HepG2 (cell line): ENCODE data around the gene ARHGAP12. TPM values are rescaled to one million over a fixed set of nuclear protein-coding genes. Genes with fewer than 3 reads are reported as not detected.

Experiments used
- ATAC-seq: fragments of 200-7000 bp; cut with Tn5 transposase; 3 replicates; pipeline ENCODE4 v1.9.1; 2020; ENCODE audit warnings: mild to moderate bottlenecking, moderate library complexity
- BruUV-seq: library from RNA; stranded (reverse); fragments of 400-500 nt; replicated peaks from 2 replicates; lab custom pipeline; 2021; lab: Mats Ljungman, UMichigan
- CTCF ChIA-PET: fragments of 300-600 bp; formaldehyde crosslinking; extraction: SDS; loops from one replicate; lab custom pipeline; 2021; ENCODE audit warnings: low total read pairs, inconsistent platforms, low intra/inter-chr PET ratio; lab: Yijun Ruan, JAX
- POLR2A ChIA-PET: fragments of 350-600 bp; sonication (Branson Sonifier 250); formaldehyde crosslinking; loops from one replicate; lab custom pipeline; 2020; ENCODE audit warnings: antibody characterized with exemption, inconsistent platforms; lab: Yijun Ruan, JAX
- DNase-seq: peaks from one replicate; pipeline ENCODE4 v3.0.0-alpha.2; 2015; ENCODE audit warnings: low spot score
- FAIRE-seq: peaks from 3 replicates; lab custom pipeline; 2011; peaks lifted over from hg19 to GRCh38; lab: Jason Lieb, UNC
- H2AFZ ChIP-seq: one replicate; pipeline ENCODE4 v1.6.1; 2011; ENCODE audit warnings: low read length, inconsistent platforms
- H3K27ac ChIP-seq: fragments of 300-600 bp; 3 replicates; pipeline ENCODE4 v1.8.0; 2011; ENCODE audit warnings: mixed run types, mild to moderate bottlenecking, mixed read lengths, low read length, inconsistent platforms; ENCODE audit not compliant: insufficient read depth; ENCODE audit errors: extremely low read length
- H3K27me3 ChIP-seq, 2 experiments: fragments of 200-600 bp in 1 of 2; 2 replicates in 1 of 2; 3 replicates in 1 of 2; pipeline versions ENCODE4 v1.6.0 to v1.8.0; 2011; ENCODE audit warnings: low read length in 2 of 2, mild to moderate bottlenecking in 2 of 2, moderate library complexity in 2 of 2, inconsistent platforms in 1 of 2; ENCODE audit not compliant: insufficient read depth in 2 of 2, control insufficient read depth in 1 of 2
- H3K36me3 ChIP-seq, 2 experiments: fragments of 200-600 bp in 1 of 2; replicated peaks in 1 of 2; 2 replicates in 1 of 2; 3 replicates in 1 of 2; pipeline versions ENCODE4 v1.5.1 to v1.8.0; 2011; ENCODE audit warnings: low read length in 2 of 2, inconsistent platforms in 1 of 2; ENCODE audit not compliant: insufficient read depth in 2 of 2, control insufficient read depth in 1 of 2
- H3K4me1 ChIP-seq: 2 replicates; pipeline ENCODE4 v1.5.1; 2012; ENCODE audit warnings: low read length, inconsistent platforms; ENCODE audit not compliant: insufficient read depth
- H3K4me2 ChIP-seq: 2 replicates; pipeline ENCODE4 v1.6.0; 2011; ENCODE audit warnings: low read depth, low read length, inconsistent platforms
- H3K4me3 ChIP-seq, 3 experiments: fragments of 200-600 bp in 1 of 3; sonication (generic), shearing (Covaris generic) in 1 of 3; replicated peaks in 1 of 3; 2 replicates each; pipeline ENCODE4 v1.5.1; 2011 to 2016; ENCODE audit warnings: low read length in 3 of 3, inconsistent platforms in 2 of 3, low read depth in 2 of 3, mild to moderate bottlenecking in 2 of 3, control low read depth in 1 of 3, mixed read lengths in 1 of 3; ENCODE audit not compliant: insufficient read depth in 1 of 3
- H3K79me2 ChIP-seq: one replicate; pipeline ENCODE4 v1.6.1; 2011; ENCODE audit warnings: low read length, inconsistent platforms; ENCODE audit not compliant: insufficient read depth
- H3K9ac ChIP-seq: 2 replicates; pipeline ENCODE4 v1.6.0; 2011; ENCODE audit warnings: mild to moderate bottlenecking, low read depth, low read length, inconsistent platforms; ENCODE audit not compliant: insufficient read depth
- H3K9me3 ChIP-seq: 2 replicates; pipeline ENCODE4 v1.5.1; 2012; ENCODE audit warnings: mild to moderate bottlenecking, low read length
- H4K20me1 ChIP-seq: 2 replicates; pipeline ENCODE4 v1.6.0; 2011; ENCODE audit warnings: inconsistent platforms, mild to moderate bottlenecking, low read length, moderate library complexity; ENCODE audit not compliant: insufficient read depth
- GATAD1 ChIP-seq: IDR thresholded peaks from 2 replicates; pipeline ENCODE4 v1.6.1; 2016; ENCODE audit warnings: missing genetic modification reagents, missing compliant biosample characterization
- MED8 ChIP-seq: sonication (generic); formaldehyde crosslinking; IDR thresholded peaks from 2 replicates; pipeline ENCODE4 v1.8.1; 2023; ENCODE audit warnings: mild to moderate bottlenecking, missing genetic modification reagents; ENCODE audit not compliant: insufficient replicate concordance
- PAWR ChIP-seq: sonication (generic); formaldehyde crosslinking; IDR thresholded peaks from 2 replicates; pipeline ENCODE4 v1.4.0; 2020; ENCODE audit warnings: missing genetic modification reagents, mild to moderate bottlenecking, borderline replicate concordance
- PHF8 ChIP-seq: sonication (generic); formaldehyde crosslinking; IDR thresholded peaks from 2 replicates; pipeline ENCODE4 v1.5.0; 2020; ENCODE audit warnings: missing genetic modification reagents
- RARG ChIP-seq: sonication (generic); formaldehyde crosslinking; IDR thresholded peaks from 2 replicates; pipeline ENCODE4 v1.4.0; 2020; ENCODE audit warnings: low read depth, mild to moderate bottlenecking, missing genetic modification reagents
- SNAPC2 ChIP-seq: sonication (generic); formaldehyde crosslinking; IDR thresholded peaks from 2 replicates; pipeline ENCODE4 v1.8.1; 2022; ENCODE audit warnings: mild to moderate bottlenecking, missing genetic modification reagents
- ZBTB21 ChIP-seq: sonication (generic); formaldehyde crosslinking; IDR thresholded peaks from 2 replicates; pipeline ENCODE4 v1.4.0; 2020; ENCODE audit warnings: missing genetic modification reagents
- ZFP36L1 ChIP-seq: sonication (generic); formaldehyde crosslinking; IDR thresholded peaks from 2 replicates; pipeline ENCODE4 v1.8.0; 2022; ENCODE audit warnings: mild to moderate bottlenecking, missing genetic modification reagents, moderate library complexity
- ZHX1 ChIP-seq: sonication (generic); formaldehyde crosslinking; IDR thresholded peaks from 2 replicates; pipeline ENCODE4 v1.8.1; 2022; ENCODE audit warnings: low read depth, mild to moderate bottlenecking, missing genetic modification reagents
- ZNF121 ChIP-seq: sonication (generic); formaldehyde crosslinking; IDR thresholded peaks from 2 replicates; pipeline ENCODE4 v1.5.0; 2020; ENCODE audit warnings: mild to moderate bottlenecking, missing genetic modification reagents
- ZNF136 ChIP-seq: sonication (generic); formaldehyde crosslinking; IDR thresholded peaks from 2 replicates; pipeline ENCODE4 v1.8.1; 2022; ENCODE audit warnings: low read depth, mild to moderate bottlenecking, moderate library complexity, missing genetic modification reagents
- ZNF232 ChIP-seq: sonication (generic); formaldehyde crosslinking; IDR thresholded peaks from 2 replicates; pipeline ENCODE4 v1.4.0; 2020; ENCODE audit warnings: missing genetic modification reagents, borderline replicate concordance
- WGBS: methylation state at CpG from one replicate; pipeline ENCODE4 v1.1.6; 2017; ENCODE audit warnings: low lambda C conversion rate; 5-methylcytosine and 5-hydroxymethylcytosine counted together
- in situ Hi-C: cut with HindIII; loops from 2 replicates; pipeline ENCODE4 v1.10.0; 2017; ENCODE audit warnings: low pct_unique_long_range_greater_than_20kb; ENCODE audit not compliant: extremely low pct_ligation_motif_present
- intact Hi-C: fragments of 100-400 bp; cut with micrococcal nuclease; formaldehyde crosslinking; loops from one replicate; pipeline ENCODE4 v1.10.0; 2022; ENCODE audit not compliant: unreplicated experiment
- polyA plus RNA-seq, 8 experiments: library from polyadenylated mRNA; depleted of rRNA in 3 of 8; stranded (reverse) in 7 of 8; unstranded in 1 of 8; fragments of >200 nt; fragmentation: Illumina TruSeq in 4 of 8; extraction: Trizol in 4 of 8; gene quantifications; 2 replicates each; pipeline versions ENCODE4 v1.2.1 to v1.2.3, GENCODE V29; 2011 to 2016; ENCODE audit warnings: low read depth in 4 of 8, missing spikeins in 1 of 8, mixed read lengths in 1 of 8; ENCODE audit not compliant: insufficient read depth in 1 of 8
- total RNA-seq, 5 experiments: library from RNA; depleted of rRNA; stranded (reverse); fragments of >200 nt; fragmentation: Illumina TruSeq; extraction: Trizol; gene quantifications; 2 replicates each; pipeline ENCODE4 v1.2.3, GENCODE V29; 2016; ENCODE audit warnings: low read depth in 1 of 5
- TF ChIP-seq, protein P1 (sequence below), 2 experiments: fragments of 450-650 bp in 1 of 2; sonication (generic) in 1 of 2; formaldehyde crosslinking; IDR thresholded peaks; 2 replicates each; pipeline versions ENCODE4 v1.5.0 to v1.8.0; 2020 to 2022; ENCODE audit warnings: mild to moderate bottlenecking in 1 of 2, missing genetic modification reagents in 1 of 2
- TF ChIP-seq, protein P2 (sequence below): sonication (generic); formaldehyde crosslinking; IDR thresholded peaks from 2 replicates; pipeline ENCODE4 v1.4.0; 2020; ENCODE audit warnings: missing genetic modification reagents, borderline replicate concordance
- TF ChIP-seq, protein P3 (sequence below): sonication (generic); formaldehyde crosslinking; IDR thresholded peaks from 2 replicates; pipeline ENCODE4 v1.8.1; 2022; ENCODE audit warnings: mild to moderate bottlenecking, missing genetic modification reagents

The ARHGAP12 gene
- total and polyA plus RNA-seq, 2 of the 13 experiments (the other 11 are each of a cell fraction or from before 2014, with no cell fraction given): 25.0 to 54.6 TPM

GRCh38 chr10:31920538-31920937 is 8.1 kb downstream of the ARHGAP12 start:
- Histone ChIP-seq H3K79me2 (peaks cover 100% of the 10 kb centered on the region), H3K9me3 (no peaks in the 10 kb centered on the region), H3K27ac (no peak overlapping the region), H2AFZ (no peak overlapping the region), H4K20me1 (peaks cover 38% of the 10 kb centered on the region), H3K4me2 (no peak overlapping the region), H3K9ac (no peak overlapping the region), H3K36me3 (no peaks in the 10 kb centered on the region), H3K27me3 (no peaks in the 10 kb centered on the region), H3K4me3 (no peak overlapping the region), H3K4me1 (peaks cover 74% of the 10 kb centered on the region)
- DNase-seq (no peak), ATAC-seq (no peak), FAIRE-seq (no peak)
- ChIA-PET CTCF (no interaction called here), POLR2A (no interaction called here)
- WGBS: 94% methylated on average over 2 of the region's 2 CpGs
- BruUV-seq: no TSS peak
- intact Hi-C loops: no loop called here
- in situ Hi-C loops: no loop called here
- no peak for TF ChIP-seq ZNF121 (CRISPR knock-in tag)
- TF ChIP-seq SNAPC2 (CRISPR knock-in tag): no peak
- TF ChIP-seq ZNF136 (CRISPR knock-in tag): no peak
- no peak for TF ChIP-seq ZHX1
- TF ChIP-seq, protein P1, sequence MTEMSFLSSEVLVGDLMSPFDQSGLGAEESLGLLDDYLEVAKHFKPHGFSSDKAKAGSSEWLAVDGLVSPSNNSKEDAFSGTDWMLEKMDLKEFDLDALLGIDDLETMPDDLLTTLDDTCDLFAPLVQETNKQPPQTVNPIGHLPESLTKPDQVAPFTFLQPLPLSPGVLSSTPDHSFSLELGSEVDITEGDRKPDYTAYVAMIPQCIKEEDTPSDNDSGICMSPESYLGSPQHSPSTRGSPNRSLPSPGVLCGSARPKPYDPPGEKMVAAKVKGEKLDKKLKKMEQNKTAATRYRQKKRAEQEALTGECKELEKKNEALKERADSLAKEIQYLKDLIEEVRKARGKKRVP (CRISPR knock-in tag; IDR thresholded peaks at IDR 0.05): no peak
- TF ChIP-seq ZNF232 (CRISPR knock-in tag): no peak
- TF ChIP-seq RARG (CRISPR knock-in tag): no peak
- no peak for TF ChIP-seq PAWR (CRISPR knock-in tag)
- TF ChIP-seq PHF8: no peak
- no peak for TF ChIP-seq MED8 (CRISPR knock-in tag)
- TF ChIP-seq ZFP36L1 (CRISPR knock-in tag): no peak
- TF ChIP-seq, protein P2, sequence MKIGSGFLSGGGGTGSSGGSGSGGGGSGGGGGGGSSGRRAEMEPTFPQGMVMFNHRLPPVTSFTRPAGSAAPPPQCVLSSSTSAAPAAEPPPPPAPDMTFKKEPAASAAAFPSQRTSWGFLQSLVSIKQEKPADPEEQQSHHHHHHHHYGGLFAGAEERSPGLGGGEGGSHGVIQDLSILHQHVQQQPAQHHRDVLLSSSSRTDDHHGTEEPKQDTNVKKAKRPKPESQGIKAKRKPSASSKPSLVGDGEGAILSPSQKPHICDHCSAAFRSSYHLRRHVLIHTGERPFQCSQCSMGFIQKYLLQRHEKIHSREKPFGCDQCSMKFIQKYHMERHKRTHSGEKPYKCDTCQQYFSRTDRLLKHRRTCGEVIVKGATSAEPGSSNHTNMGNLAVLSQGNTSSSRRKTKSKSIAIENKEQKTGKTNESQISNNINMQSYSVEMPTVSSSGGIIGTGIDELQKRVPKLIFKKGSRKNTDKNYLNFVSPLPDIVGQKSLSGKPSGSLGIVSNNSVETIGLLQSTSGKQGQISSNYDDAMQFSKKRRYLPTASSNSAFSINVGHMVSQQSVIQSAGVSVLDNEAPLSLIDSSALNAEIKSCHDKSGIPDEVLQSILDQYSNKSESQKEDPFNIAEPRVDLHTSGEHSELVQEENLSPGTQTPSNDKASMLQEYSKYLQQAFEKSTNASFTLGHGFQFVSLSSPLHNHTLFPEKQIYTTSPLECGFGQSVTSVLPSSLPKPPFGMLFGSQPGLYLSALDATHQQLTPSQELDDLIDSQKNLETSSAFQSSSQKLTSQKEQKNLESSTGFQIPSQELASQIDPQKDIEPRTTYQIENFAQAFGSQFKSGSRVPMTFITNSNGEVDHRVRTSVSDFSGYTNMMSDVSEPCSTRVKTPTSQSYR (CRISPR knock-in tag): no peak
- no peak for TF ChIP-seq ZBTB21 (CRISPR knock-in tag)
- TF ChIP-seq GATAD1 (CRISPR knock-in tag): no peak
- TF ChIP-seq, protein P3, sequence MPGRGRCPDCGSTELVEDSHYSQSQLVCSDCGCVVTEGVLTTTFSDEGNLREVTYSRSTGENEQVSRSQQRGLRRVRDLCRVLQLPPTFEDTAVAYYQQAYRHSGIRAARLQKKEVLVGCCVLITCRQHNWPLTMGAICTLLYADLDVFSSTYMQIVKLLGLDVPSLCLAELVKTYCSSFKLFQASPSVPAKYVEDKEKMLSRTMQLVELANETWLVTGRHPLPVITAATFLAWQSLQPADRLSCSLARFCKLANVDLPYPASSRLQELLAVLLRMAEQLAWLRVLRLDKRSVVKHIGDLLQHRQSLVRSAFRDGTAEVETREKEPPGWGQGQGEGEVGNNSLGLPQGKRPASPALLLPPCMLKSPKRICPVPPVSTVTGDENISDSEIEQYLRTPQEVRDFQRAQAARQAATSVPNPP (CRISPR knock-in tag): no peak
